COLO668 (cell line): Measurements from ENCODE around the gene NOX3.
"Not testable (repeated sequence)": the region's sequence is repeated elsewhere in the genome, so short reads cannot be mapped to it uniquely, and the experiment has no call there.

ENCODE experiments used
- DNase-seq: peaks from one replicate; lab custom pipeline; 2025; ENCODE audit not compliant: unreplicated experiment; lab: John Stamatoyannopoulos, UW

The NOX3 gene

DNA sequence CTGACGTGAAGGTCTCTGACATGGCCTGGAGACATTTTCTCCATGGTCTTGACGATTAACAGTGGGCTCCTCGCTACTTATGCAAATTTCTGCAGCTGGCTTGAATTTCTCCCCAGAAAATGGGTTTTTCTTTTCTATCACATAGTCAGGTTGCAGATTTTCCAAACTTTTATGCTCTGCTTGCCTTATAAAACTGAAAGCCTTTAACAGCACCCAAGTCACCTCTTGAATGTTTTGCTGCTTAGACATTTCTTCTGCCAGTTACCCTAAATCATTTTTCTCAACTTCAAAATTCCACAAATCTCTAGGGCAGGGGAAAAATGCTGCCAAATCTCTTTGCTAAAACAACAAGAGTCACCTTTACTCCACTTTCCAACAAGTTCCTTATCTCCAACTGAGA is 12.9 kb upstream of the NOX3 start:
- not testable (repeated sequence) for DNase-seq

DNA sequence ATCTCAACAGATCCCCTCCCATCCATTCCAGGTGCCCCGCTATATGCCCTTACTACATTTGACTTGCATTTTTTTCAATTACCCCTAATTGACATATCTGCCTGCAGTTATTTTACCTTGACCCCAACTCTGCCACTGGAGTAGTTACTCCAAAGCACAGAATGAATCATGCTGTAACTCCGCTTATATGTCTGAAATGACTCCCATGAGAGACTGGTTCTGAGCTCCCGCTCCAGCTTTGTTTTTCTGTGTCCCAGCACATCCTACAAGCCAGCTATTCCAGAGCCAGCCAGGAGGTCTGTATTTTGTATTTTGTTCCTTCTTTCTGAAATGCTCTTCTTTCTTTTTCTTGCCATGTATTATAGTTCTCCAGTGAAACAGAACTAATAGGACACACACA is 10.9 kb upstream of the NOX3 start:
- DNase-seq, result no peak

DNA sequence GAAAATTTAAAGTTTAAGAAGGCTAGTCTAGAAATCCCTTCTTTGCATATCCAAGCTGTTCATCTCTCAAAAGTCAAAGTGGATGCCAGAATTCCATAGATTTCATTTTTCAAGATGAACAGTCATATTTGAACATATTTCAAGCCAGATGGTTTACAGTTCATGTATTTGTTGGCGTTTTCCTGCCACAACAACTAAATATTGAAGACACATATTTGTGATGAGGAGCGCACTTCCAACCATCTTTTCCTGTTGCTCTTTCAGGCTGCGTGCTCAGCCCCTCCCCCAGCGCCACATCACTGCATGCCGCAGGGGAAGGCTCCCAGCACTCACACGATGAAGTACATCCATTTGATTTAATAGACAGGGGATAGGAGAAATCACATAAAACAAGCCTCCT is 5.9 kb upstream of the NOX3 start:
- no peak for DNase-seq

DNA sequence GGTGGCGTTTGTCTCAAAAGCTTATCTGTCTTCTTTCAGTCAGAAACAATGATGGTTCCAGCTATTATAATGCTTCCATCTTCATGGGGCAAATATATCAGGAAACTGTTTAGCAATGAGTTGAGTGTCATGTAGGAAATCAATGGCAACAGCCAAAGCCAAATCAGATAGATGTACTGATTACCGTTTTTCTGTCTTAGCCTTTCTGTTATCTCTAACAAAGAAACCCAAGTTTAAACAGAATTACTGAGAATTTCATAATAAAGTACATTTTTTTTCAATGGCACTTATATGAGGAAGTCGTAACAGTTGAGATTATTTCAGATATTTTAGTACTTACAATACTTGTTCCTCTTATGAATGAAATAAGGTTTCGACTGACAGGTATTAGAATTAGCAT is 1.2 kb downstream of the NOX3 start:
- no peak for DNase-seq

GRCh38 chr6:155454008-155454407 is 1.6 kb downstream of the NOX3 start:
- no peak for DNase-seq

DNA sequence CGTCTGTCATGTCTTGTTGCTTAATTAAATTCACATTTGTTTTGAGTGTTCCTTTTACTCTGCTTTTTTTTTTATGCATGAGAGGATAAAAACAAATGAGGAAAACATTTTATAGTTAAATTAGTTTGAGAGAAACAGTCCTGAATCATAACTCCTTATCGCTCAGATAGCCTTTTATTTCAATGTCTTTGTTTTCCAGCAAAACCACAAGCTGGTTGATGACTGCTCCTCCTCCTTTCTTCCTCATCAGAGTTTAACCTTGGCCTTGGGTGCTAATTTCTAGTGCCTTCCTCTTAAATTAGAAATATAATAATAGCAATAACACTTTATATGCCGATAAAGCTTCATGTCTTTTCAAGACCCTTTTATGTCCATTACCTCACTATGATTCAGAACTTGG is 3.1 kb downstream of the NOX3 start:
- DNase-seq, result no peak

DNA sequence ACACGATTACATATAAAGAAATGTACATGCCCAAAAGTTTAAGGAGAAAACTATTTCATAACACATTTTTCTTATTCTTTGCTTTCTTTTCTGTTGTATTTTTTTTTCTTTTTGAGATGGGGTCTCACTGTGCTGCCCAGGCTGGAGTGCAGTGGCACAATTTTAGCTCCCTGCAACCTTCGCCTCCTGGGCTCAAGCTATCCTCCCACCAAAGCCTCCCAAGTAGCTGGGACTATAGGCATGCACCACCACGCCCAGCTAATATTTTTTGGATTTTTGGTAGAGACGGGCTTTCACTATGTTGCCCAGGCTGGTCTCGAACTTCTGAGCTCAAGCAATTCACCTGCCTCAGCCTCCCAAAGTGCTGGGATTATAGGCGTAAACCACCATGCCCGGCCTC is 4.1 kb downstream of the NOX3 start:
- not testable (repeated sequence) for DNase-seq

DNA sequence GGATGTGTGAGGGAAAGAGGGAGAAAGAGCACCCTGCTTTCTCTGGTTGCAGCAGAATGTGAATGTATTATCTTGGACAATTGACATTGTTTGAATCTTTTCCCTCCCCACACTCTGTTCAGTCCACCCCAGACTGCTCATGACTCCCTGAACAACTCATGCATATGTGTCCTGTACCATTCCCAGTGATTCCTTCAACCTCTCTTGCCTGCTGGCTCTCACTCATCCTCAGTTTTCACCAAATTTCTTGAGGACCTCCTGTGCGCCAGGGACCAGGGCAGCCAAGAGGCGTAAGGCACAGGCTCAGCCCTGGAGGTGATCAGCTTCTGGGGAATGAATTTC is 5.4 kb downstream of the NOX3 start:
- DNase-seq, result no peak

- DNase-seq, result no peak
These were observed 6.0 kb downstream of the NOX3 start for GRCh38 chr6:155449450-155450239.

- no peak for DNase-seq
These were observed 6.8 kb downstream of the NOX3 start for GRCh38 chr6:155448668-155449449.

GRCh38 chr6:155447949-155448348 is 7.7 kb downstream of the NOX3 start:
- DNase-seq, result no peak

- DNase-seq, result no peak
These were observed 10.4 kb downstream of the NOX3 start for GRCh38 chr6:155444952-155445903.

GRCh38 chr6:155444120-155444917 is 11.3 kb downstream of the NOX3 start:
- DNase-seq, result no peak

- no peak for DNase-seq
These were observed 12.5 kb downstream of the NOX3 start for GRCh38 chr6:155443168-155443567.

DNA sequence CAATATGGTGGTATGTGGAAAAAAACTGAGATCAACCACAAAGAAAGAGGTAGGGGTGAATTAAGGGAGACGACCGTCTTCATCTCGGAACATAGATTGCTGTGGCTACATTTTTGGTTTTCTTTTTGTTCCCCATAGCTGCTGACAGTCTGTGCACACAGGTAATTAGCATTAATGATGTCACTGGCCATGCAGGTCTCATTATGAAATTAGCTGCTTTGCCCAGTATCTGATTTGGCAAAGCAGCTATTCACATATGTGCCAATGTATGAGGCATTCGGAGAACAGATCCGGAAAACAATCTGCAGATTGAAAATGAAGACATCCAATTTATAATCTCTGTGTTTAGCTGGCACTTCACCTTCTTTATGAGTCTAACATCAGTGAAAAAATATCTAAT is 13.1 kb downstream of the NOX3 start:
- no peak for DNase-seq

GRCh38 chr6:155441112-155441465 is 14.6 kb downstream of the NOX3 start:
- no peak for DNase-seq

DNA sequence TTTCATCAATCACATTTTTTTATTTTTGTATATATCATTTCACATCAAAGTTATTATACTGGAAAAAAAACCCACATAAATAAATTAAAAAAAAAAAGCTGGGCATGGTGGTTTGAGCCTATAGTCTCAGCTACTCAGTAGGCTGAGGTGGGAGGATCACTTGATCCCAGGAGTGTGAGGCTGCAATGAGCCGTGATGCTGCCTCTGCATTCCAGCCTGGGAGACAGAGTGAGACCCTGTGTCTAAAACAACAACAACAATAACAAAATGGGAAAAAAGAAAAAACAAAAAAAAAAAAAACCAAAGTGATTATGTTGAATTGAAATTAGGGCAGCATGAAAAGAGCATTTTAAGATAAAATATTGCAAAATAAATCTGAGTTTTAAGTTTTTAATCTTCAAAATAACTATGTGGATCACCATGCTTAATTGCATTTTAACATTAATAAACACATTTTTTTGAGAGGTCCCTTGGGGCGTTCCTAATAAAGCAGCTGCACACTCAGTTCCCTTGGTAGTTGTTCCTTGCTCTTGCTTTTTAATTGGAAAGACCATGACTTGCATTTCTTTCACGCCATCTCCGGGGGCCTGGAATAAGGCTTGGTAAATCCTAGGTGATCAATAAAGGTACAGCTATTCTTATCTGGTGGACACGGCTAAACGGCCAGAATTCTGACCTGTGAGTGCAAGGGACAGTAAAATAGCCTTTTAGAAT is 15.1 kb downstream of the NOX3 start:
- DNase-seq, result no peak

DNA sequence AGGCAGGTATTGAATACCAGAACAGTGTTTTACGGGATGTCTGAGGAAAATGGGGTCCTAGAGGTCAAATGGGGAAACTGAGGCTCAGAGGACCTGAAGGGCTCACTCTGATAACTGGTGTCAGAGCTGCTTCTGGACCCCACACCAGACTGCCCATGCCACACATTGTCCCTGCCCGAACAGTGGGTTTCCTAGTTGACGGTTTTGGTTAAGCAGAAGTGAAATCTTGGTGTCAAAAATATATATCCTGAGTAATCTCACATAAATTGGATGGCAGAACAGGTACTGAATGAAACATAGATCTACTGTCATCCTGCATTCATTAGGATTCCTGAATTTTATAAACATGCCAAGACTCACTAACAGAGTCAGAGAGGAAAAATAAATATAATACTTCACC is 16.3 kb downstream of the NOX3 start:
- DNase-seq, result no peak

- no peak for DNase-seq
These were observed 18.5 kb downstream of the NOX3 start for GRCh38 chr6:155436981-155437749.
